NCI-H1092 (cell line): ENCODE results near the gene ARID3B.
"Not testable (repeated sequence)": the region's sequence is repeated elsewhere in the genome, so short reads cannot be mapped to it uniquely, and the experiment has no call there.

Experiments used
- DNase-seq: peaks from one replicate; lab custom pipeline; 2025; lab: John Stamatoyannopoulos, UW

ARID3B gene

GRCh38 chr15:74537736-74538135, 3.3 kb upstream of the ARID3B start:
- DNase-seq: no peak

- not testable (repeated sequence) for DNase-seq
Observed at GRCh38 chr15:74539521-74539920, 1.5 kb upstream of the ARID3B start.

- no peak for DNase-seq
Observed at GRCh38 chr15:74540161-74540760, 759 bp upstream of the ARID3B start.

- no peak for DNase-seq
Observed at GRCh38 chr15:74541494-74542165, 610 bp downstream of the ARID3B start.

- DNase-seq: no peak
Observed at GRCh38 chr15:74542166-74543042, 1.4 kb downstream of the ARID3B start.

GRCh38 chr15:74543043-74543422, 2.0 kb downstream of the ARID3B start:
- DNase-seq: no peak

- no peak for DNase-seq
Observed at GRCh38 chr15:74543583-74543982, 2.6 kb downstream of the ARID3B start.

- DNase-seq: no peak
Observed at GRCh38 chr15:74545086-74545485, 4.1 kb downstream of the ARID3B start.

GRCh38 chr15:74545776-74546656, 5.0 kb downstream of the ARID3B start:
- DNase-seq: peak; percentile 89

- DNase-seq: no peak
Observed at GRCh38 chr15:74547616-74548015, 6.6 kb downstream of the ARID3B start.

- DNase-seq: no peak
Observed at GRCh38 chr15:74548241-74548640, 7.2 kb downstream of the ARID3B start.

GRCh38 chr15:74549816-74550215, 8.8 kb downstream of the ARID3B start:
- no peak for DNase-seq

GRCh38 chr15:74551714-74552113, 10.7 kb downstream of the ARID3B start:
- DNase-seq: no peak

- no peak for DNase-seq
Observed at GRCh38 chr15:74552773-74553441, 11.9 kb downstream of the ARID3B start.

GRCh38 chr15:74555192-74555591, 14.2 kb downstream of the ARID3B start:
- DNase-seq: no peak

GRCh38 chr15:74558706-74559105, 17.7 kb downstream of the ARID3B start:
- no peak for DNase-seq

GRCh38 chr15:74563442-74563841, 22.4 kb downstream of the ARID3B start:
- no peak for DNase-seq

GRCh38 chr15:74564182-74564581, 23.2 kb downstream of the ARID3B start:
- no peak for DNase-seq

- no peak for DNase-seq
Observed at GRCh38 chr15:74565381-74566085, 24.5 kb downstream of the ARID3B start.

GRCh38 chr15:74568594-74568993, 27.6 kb downstream of the ARID3B start:
- no peak for DNase-seq

- DNase-seq: no peak
Observed at GRCh38 chr15:74569731-74570070, 28.7 kb downstream of the ARID3B start.
